Dermis microvascular lymphatic vessel endothelial cell (primary cell): Measurements from ENCODE around the gene CATSPERB. TPM values are rescaled to one million over a fixed set of nuclear protein-coding genes. Genes with fewer than 3 reads are reported as not detected.
"Not testable (repeated sequence)": the region's sequence is repeated elsewhere in the genome, so short reads cannot be mapped to it uniquely, and the experiment has no call there.

Source experiments
- DNase-seq, 2 donors: peaks; one replicate each; pipeline versions ENCODE4 v3.0.0 to v3.0.0-alpha.2; 2010; ENCODE audit warnings: low read depth in 2 of 2
- total RNA-seq: library from RNA; depleted of rRNA; stranded (reverse); fragments of >200 nt; gene quantifications from 2 replicates; pipeline ENCODE4 v1.2.1, GENCODE V29; 2014

Gene CATSPERB, protein sequence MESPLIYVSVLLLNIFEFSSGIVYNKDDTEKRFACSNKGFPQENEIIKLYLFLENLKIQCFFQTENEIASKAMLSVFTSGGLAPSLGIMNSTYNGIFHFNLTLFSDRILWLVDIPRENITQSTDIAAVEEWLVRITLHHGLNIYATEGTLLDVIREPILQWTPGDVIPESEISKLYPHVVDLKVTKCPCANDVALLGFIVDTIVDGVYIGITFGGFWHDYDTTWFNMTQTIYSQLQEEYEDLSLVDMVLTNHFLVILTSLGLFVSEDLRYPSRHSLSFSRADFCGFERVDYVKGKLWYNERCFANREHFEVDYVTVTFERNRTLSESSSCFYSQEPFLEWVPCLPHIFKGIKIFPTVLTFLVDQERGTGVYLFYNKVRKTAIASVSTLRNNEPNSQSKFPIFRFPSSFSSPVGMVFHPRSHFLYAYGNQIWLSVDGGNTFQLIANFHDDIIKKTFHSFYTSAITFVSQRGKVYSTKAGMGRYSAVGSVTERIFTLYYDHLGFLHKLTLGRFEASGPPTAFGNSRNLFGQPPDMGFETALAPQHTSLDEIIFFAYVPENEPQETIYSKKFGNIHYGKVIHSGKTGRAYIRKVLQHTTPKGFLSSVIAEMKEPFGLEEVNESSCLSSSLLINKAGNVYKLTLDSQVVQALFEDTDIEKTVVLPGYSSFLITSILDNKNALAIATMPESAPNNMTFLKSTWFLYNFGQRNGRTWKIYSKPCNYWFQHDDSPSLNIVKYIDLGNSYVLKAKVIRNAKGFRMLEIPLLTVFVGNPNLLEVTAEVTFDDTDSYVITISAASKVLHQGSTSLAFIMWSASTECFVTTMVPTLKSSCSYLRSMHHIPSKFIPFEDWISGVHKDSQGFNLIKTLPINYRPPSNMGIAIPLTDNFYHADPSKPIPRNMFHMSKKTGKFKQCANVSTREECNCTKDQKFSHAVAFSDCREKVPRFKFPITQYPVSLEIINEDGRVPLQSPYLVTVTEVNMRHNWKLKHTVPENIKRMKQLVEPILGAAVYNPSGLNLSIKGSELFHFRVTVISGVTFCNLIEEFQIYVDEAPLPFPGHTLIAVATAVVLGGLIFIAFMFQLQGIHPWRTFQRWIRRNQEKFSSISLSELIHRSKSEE
- 0.13 and 1.6 TPM in 2 replicates for total RNA-seq

DNA sequence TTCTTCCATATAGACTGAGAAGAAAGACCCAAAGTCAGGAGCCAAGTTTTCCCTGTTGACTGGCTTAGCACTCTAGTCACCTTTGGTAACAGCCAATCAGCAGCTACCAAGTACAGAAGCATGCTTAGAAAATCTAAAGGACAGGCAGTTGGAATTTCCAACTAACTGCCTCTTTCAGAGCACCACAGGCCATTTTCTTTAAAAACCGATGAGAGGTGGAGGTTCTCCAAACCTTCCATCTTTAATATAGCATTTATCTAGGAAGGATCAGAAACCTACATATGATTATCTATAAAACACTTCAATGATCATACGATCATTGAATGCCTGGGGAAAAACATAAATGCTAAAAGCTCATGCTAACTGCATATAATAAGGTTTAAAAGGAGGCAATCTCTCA is at the start of gene CATSPERB:
CATSPERB (minus strand) TSS at position 101 of the 400 bp plus-strand sequence. CDS start 2,607 bp downstream, outside the sequence.
- no peak for DNase-seq

DNA sequence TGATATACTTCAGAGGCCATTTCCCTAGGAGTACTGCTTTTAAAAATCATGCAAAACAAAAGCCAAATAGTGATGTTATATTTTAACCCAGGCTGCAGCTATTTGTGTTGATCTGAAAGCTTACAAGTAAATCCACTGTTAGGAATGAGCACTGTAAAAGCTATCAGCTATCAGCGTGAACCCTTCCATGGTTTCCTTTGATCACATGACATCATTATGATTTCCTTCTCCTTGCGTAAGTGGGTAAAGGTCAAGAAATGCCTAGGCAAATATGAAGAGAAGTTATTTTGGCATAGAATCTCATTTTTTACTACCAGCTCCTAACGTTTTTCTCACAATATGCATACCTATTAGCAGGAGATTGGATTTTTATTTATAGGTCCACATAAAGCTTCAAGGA is 48.6 kb upstream of the CATSPERB start:
- DNase-seq: no peak

DNA sequence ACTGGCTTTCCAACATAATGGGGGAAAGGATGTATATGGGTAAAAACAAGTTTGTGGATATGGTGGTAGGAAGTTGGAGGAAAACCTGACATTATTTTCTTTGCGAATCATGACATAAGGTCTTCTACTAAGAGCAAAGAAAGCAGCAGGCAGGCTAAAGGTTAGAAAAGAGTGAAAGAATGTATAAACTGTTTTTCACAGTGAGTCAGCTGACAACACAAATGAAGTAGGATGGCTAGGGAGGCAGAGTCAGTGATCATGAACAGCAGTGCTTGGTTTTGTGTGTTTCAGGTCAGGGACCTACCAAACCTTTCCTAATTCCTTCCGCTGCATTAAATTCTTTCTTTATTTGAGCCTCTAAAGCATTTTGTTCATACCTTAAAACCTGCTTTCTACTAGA is 46.3 kb upstream of the CATSPERB start:
- no peak for DNase-seq

DNA sequence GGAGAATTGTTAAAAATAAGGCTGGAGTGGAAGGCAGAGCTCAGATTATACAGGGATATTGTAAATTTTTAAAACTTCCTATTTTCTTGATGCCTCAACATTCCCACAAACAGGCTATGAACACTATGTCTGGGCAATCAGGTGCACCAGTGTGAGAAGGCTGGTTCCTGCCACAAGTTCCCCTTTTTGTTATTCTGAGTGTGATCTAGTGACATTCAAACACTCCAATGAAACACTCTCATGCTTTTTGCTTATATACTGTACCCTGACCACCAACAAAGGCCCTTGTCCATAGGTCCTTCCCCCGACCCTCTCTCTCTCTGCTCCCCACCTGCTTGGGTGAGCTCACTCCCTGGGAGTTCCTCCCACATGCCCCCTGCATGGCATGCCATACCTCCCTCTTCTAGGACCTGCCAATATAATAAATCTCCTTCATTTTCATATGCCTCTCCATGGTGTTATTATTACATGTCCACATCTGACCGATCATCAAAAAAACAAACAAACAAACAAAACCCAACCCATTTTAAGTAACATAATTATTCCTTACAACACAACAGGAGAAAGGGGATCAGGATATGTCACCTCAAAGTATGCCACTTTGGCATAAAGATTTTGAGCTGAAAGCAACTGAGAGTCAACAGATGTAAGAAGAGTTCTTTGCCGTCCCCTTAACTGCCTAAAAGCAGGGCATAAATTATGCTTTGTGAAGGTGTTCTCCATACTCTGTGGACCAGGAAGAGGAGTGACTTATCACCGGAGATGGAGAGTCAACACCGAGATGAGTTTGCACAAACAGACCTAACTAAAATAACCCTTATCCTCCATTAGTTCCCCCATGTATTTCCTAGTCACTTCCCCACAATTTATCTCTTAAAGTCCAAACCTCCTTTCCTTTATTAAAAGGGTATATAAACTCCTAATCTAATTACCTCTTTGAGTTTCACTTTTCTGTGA is 42.5 kb upstream of the CATSPERB start:
- no peak for DNase-seq

DNA sequence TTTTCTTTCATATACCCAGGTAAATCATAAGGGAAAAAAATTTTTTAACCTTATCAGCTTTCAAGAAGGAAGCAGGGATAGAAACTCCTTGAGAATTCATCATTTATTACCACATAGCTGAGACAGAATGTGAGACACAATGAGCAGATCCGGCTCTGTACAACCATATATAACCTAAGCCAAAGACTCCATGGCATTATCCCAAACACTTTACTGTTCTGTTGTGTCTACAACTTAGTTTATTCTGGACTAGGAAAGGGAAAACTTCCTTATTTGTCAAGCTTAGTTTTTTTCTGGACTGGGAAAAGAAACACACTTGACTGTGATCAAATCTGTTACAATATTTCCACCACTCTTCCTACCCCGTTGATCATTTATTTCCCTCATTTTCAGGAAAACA is 38.3 kb upstream of the CATSPERB start:
- DNase-seq: no peak

DNA sequence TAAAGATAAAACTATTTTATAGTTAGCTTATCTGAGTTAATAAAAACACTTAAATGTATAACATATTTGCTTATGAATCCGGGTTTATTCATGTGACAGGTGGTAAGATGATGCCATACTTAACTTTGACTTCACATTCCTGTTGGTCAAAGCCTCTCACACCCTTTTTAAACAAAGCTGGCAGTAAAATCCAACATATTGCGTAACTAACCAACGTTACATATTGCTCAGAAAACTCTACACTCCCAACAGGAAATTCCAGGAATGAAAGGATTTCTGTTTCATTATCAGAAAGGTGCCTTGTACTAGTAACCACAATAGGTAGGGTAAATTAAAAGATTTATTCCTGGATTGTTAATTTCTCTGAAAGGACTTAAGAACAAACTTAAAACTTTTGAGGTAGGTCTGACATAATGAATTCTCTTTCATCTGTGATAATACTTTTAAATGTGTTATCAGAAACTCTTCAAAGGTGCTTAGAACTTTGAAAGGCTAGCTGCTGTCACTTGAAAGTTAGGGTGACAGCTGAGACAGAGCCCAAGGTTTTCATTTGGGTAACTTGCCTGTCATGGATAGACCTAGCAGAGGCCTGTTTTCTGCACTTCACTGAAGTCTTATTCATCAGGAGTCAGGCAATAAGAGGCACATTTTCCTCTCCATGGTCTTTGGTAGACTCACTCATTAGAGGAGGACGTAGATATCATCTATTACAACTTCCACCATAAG is 23.8 kb upstream of the CATSPERB start:
- DNase-seq: peak; percentile 25 to 69

DNA sequence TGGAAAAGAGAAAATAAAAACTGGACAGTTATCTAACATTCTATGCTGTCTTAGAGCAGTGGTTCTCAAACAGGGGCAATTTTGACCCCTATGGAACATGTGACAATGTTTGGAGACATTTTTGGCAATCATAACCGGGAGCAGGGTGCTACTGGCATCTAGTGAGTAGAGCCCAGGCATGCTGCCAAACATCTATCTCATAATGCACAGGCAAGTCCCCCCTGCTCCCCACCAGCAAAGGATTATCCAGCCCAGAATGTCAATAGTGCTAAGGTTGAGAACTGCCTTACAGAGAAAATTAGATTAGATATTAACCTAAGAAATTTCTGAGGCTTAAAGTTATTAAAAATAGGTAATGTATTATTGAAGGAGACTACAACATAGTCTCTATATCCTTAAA is 22.9 kb upstream of the CATSPERB start:
- peak; percentile 5 to 16 for DNase-seq

DNA sequence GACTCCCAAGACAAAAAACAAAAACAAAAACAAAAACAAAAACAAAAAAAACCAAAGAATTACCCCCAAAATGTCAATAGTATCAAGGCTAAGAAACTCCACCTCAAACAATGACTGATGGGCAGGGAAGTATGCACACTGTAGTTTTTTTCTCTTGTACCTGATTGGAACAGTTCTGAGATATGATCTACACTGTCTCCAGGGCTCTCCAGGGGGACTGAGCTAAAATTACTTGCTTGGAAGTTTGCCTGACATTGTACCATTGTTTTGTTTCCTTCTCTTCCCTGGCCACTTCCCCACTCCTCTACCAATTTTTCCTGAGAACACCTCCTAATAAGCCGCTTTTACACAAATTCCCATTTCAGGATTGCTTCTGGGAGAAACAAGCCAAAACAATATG is 22.3 kb upstream of the CATSPERB start:
- DNase-seq: peak in 1 of 2 donors; percentile 14

DNA sequence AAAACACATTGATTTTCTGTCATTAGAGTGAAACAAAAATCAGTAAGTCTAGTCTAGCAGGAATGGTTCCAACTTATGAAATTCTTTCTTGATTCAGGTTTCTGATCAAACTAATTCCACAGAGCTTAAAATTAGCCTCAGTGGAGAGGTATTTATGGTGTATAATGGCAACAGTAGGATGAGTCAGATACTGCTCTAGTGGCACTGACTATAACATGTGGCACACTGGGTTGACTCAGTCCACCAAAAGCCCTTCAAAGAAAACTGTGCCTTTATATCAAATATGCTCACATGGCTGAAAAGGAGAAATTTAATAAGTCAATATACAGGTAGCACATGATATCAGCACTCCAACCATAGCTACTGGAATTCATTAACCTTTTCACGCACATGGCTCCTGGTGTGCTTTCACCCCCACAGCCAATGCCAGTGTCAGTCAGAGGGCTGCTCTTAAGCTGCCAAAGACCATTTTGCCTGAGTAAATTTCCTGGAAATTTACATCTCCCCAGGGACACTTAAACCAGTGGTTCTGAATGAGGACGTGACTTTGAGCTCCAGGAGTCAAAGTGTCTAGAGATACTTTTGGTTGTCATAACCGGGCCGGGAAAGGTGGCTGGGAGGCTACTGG is 21.7 kb upstream of the CATSPERB start:
- no peak for DNase-seq

DNA sequence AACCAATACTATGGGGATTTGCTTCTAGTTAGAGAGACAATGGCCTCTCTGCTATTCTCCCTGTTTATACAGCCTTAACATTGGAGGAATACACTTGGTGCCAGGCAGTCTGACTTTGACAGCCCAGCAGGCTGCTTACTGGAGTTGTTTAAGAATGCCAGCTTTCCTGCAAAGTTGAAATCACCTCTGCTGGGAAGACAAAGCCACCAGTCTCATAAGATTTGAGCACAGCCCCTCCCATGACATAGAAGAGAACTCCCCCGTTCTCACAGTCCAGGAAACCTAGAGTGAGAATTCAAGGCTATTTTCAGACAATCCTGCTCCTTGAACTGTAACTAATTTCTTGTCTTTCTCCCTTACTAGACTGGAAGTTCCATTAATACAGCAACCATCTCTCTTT is 21.1 kb upstream of the CATSPERB start:
- no peak for DNase-seq

DNA sequence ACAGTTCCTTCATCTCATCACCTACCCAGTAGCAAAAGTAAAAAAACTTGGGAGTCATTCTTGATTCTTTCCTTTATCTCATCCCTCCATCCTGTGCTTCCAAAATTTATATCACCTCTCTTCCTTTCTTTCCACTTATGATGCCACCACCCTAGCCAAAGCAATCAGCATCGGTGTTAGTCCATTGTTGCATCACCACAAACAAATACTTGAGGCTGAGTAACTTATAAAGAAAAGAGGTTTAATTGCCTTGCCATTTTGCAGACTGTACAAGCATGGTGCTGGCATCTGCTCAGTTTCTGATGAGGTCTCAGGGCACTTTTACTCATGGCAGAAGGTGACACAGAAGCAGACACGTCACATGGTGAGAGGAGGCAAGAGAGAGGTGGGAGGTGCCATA is 19.8 kb upstream of the CATSPERB start:
- DNase-seq: no peak

DNA sequence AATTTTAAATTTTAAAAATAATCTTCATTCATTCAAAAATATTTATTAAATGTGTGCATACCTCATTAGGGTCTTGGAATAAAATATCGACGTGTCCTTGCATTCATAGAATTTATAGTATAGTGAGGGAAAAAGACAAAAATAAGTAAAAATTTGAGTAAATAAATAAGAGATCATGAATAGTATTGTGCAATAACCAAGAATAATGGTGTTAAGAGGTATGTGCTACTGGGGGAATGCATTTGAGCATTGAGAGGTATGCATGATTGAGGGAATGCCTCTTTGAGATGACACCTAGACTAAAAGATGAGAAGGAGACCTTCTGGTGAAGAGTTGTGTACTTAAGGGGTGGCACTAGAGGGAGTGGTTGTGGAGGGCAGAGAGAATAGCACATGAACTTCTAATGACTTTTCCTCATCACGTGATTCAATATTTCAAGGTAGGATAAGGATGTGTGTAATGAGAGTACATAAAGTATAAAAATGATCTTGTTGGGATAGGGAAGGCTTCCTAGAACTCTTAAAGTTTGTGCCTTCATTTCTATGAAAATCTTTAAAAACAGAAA is 18.8 kb upstream of the CATSPERB start:
- no peak for DNase-seq

DNA sequence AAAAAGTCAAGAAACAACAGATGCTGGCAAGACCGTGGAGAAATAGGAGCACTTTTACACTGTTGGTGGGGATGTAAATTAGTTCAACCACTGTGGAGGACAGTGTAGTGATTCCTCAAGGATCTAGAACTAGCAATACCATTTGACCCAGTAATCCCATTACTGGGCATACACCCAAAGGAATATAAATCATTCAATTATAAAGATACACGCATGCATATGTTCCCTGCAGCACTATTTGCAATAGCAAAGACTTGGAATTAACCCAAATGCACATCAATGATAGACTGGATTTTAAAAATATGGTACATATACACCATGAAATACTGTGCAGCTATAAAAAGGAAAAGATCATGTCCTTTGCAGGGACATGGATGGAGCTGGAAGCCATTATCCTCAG is 18.0 kb upstream of the CATSPERB start:
- no peak for DNase-seq

DNA sequence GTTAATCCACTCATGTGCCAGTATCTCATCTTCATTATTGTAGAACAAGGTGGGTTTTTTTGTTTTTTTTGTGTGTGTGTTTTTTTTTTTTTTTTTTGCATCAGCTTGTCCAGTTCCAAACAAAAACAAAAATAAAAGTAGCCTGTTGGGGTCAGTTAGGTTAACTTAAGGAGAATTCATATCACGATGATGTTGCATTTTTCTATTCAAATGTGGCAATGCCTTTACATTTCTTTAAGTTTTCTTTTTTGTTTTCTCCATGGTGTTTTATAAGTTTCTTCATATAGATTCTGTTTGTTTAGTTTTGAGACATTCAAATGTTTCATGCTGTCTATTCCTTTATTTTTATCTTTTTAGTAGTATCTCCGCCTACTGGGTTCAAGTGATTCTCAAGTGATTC is 16.2 kb upstream of the CATSPERB start:
- no peak for DNase-seq

DNA sequence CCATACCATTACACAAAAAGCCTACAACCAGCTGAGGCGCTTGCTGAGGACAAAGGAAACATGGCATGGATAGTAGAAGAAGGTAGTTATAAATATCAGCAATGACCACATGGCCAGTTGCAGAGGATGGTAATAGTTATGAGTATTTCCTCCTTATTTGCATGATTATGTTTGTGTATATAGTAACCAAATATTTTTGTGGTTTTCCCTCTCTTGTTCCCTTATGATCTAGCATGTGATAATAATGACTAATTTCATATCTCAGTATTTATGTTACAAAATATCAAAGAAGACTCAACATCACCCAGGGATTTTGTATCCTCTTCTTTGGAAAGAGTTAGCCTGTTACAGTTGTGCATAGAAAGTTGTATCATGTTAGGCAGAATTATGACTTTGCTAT is 13.5 kb upstream of the CATSPERB start:
- DNase-seq: no peak

DNA sequence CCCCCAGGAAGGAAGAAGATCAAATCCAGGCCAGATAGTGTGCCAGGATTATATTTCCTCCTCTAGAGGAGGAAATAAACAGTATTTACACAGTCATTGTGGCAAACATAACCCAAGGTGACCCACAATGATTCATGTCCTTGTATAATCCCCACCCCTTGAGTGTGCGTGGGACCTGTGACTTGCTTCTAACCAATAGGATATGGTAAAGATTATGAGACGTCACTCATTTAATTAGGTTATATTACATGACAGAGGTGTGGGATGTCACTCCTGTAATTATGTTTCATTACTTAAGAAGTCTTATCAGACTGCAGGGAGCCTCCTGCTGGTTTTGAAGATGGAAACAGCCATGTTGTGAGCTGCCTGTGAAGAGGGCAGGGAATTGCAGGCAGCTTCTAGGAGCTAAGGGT is 12.2 kb upstream of the CATSPERB start:
- peak in 1 of 2 donors; percentile 7 for DNase-seq

DNA sequence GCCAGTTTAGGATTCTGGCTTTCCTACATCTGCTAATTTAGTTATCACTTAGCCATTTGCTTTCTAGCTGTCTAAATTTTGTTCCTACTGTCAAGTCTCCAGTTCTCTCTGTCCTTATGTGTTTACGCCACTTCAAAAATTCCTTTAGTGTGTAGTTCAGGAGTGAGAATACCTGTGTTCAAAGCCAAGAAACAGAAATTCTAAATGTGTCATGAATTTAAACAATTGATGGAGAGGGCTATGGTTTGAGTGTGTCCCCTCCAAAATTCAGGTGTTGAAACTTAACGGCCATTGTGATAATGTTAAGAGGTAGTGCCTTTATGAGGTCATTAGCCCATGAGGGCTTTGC is 11.4 kb upstream of the CATSPERB start:
- DNase-seq: no peak

DNA sequence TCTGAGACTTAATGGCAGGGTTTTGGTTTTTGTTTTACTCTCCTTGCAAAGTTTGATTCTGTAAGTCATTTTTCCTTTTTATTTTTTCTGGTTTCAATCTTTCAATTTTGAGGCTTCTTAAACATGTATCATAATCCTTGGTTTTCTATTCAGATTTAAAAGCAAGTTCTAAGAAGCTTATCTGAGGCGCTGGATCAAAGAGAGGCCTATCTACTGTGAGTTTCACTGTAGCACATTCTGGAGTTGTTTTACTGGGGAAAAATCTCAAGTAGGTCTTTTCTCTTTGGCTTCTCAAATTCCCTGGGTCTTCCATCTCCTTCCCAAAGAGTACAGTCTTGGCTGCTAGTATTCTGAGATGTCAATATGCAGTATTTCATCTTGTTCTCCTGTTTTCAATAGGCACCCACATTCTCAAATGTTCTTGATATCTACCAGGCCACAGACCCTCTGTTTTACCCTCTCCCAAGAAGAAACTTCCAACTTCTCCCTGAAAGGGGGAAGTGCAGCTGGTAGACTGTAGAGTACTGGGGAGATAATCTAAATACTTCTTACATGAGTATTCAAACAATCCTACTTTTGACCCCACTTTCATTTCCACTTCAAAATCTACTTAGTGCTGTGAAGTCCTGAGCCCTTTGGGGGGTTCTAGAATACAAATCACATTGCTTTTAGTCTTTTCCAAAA is 10.9 kb upstream of the CATSPERB start:
- no peak for DNase-seq

DNA sequence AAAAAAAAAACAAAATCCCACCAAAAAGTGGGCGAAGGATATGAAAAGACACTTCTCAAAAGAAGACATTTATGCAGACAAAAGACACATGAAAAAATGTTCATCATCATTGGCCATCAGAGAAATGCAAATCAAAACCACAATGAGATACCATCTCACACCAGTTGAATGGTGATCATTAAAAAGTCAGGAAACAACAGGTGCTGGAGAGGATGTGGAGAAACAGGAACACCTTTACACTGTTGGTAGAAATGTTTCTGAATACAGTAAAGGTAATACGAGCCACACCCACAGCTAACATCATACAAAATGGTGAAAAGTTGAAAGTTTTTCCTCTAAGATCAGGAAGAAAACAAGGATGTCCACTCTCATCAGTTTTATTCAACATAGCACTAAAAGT is 8.0 kb upstream of the CATSPERB start:
- not testable (repeated sequence) for DNase-seq
